Smooth muscle cell (in vitro differentiated cells): ENCODE measurements around the gene DUT. TPM values are rescaled to one million over a fixed set of nuclear protein-coding genes. Genes with fewer than 3 reads are reported as not detected.

Experiments used
- DNase-seq: peaks from one replicate; lab custom pipeline; 2025; ENCODE audit not compliant: unreplicated experiment; lab: John Stamatoyannopoulos, UW
- H2AFZ ChIP-seq: fragments of 200-600 bp; sonication (generic); 2 replicates; pipeline ENCODE4 v1.6.0; 2016; ENCODE audit warnings: antibody characterized with exemption, low read depth, mild to moderate bottlenecking
- H3F3A ChIP-seq: fragments of 200-600 bp; sonication (generic); 2 replicates; pipeline ENCODE4 v1.6.0; 2017; ENCODE audit warnings: antibody characterized with exemption, low read depth
- H3K27ac ChIP-seq: fragments of 200-600 bp; sonication (generic); 2 replicates; pipeline ENCODE4 v1.5.1; 2016; ENCODE audit warnings: low read depth, mild to moderate bottlenecking
- H3K27me3 ChIP-seq: fragments of 200-600 bp; sonication (generic); 2 replicates; pipeline ENCODE4 v1.6.1; 2016; ENCODE audit warnings: low read depth, mild to moderate bottlenecking
- H3K36me3 ChIP-seq: fragments of 200-600 bp; sonication (generic); 2 replicates; pipeline ENCODE4 v1.5.1; 2016; ENCODE audit warnings: low read depth
- H3K4me1 ChIP-seq: fragments of 200-600 bp; sonication (generic); 2 replicates; pipeline ENCODE4 v1.5.1; 2016; ENCODE audit warnings: low read depth
- H3K4me2 ChIP-seq: fragments of 200-600 bp; sonication (generic); 2 replicates; pipeline ENCODE4 v1.6.0; 2016; ENCODE audit warnings: mild to moderate bottlenecking
- H3K4me3 ChIP-seq: fragments of 200-600 bp; sonication (generic); 2 replicates; pipeline ENCODE4 v1.5.1; 2016; ENCODE audit warnings: mild to moderate bottlenecking
- H3K79me2 ChIP-seq: fragments of 200-600 bp; sonication (generic); 2 replicates; pipeline ENCODE4 v1.6.0; 2016; ENCODE audit warnings: low read depth, mild to moderate bottlenecking
- H3K9ac ChIP-seq: fragments of 200-600 bp; sonication (generic); 2 replicates; pipeline ENCODE4 v1.6.0; 2016; ENCODE audit warnings: low read depth
- H3K9me3 ChIP-seq: fragments of 200-600 bp; sonication (generic); replicated peaks from 2 replicates; pipeline ENCODE4 v1.5.1; 2016; ENCODE audit warnings: low read depth
- H4K20me1 ChIP-seq: fragments of 200-600 bp; sonication (generic); 2 replicates; pipeline ENCODE4 v1.6.0; 2016; ENCODE audit warnings: low read depth
- WGBS: methylation state at CpG from one replicate; pipeline ENCODE4 v1.1.7; 2016; ENCODE audit warnings: low lambda C conversion rate; 5-methylcytosine and 5-hydroxymethylcytosine counted together
- polyA plus RNA-seq: library from polyadenylated mRNA; unstranded; fragments of >200 nt; fragmentation: Nextera tagmentation; extraction: Ambion mirVana; gene quantifications from 2 replicates; pipeline ENCODE4 v1.2.1, GENCODE V29; 2016
- total RNA-seq: library from RNA; depleted of rRNA; stranded (reverse); fragments of >200 nt; gene quantifications from 2 replicates; pipeline ENCODE4 v1.2.3, GENCODE V29; 2014
- TF ChIP-seq, protein P1 (sequence below): fragments of 200-600 bp; sonication (generic); IDR thresholded peaks from 2 replicates; pipeline ENCODE4 v1.5.1; 2017; ENCODE audit warnings: borderline replicate concordance, mild to moderate bottlenecking, antibody characterized with exemption; ENCODE audit not compliant: insufficient read depth, poor library complexity, severe bottlenecking

Gene DUT
- total and polyA plus RNA-seq, 2 experiments from 2014 or later: 80.4 to 116 TPM

DNA sequence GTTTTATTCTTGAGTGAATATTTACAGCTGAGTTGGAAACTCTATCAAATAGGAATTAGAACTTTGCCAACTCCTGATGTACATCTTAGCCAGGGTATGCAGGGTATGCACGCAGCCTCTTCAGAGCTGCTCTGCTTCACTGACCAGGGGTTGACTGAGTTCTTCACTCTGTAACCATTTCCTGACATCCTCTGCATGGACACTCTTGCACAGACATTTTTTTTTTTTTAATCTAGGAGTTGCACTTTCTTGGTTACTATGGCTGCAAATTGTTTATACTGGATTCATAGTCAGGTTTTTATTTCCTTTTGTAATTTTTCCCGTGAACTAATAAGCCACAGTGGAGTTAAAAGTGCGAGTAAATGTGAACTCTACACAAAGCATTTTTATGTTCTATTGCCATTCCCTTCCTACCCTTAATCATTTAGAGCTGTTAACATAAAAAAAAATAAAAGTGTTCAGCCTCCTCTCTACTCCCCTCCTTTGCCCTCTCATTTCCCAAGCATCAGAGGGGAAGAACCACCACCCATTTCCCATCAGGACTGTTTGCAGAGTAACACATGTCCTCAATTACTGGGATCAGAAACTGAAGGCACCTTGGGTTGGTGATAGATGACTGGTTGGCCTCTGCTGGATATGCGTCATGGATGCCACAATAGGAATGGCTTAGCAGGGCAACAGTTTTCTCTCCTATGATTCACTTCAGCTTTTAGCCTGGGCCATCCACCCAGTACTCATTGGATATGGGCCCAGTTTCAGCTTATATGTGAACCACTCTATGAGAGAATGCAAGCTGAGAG, 54.0 kb downstream of the DUT start:
- Histone ChIP-seq H3K4me2 (no peak overlapping the region), H3K27me3 (no peaks in the 10 kb centered on the region), H4K20me1 (no peaks in the 10 kb centered on the region), H2AFZ (no peak overlapping the region), H3K4me3 (no peak overlapping the region), H3K27ac (no peak overlapping the region), H3K9me3 (no peaks in the 10 kb centered on the region), H3K79me2 (no peaks in the 10 kb centered on the region), H3K4me1 (no peaks in the 10 kb centered on the region), H3K9ac (no peak overlapping the region), H3K36me3 (no peaks in the 10 kb centered on the region), H3F3A (no peaks in the 10 kb centered on the region)
- no peak for DNase-seq
- 95% methylated on average over 4 of the region's 4 CpGs for WGBS
- TF ChIP-seq, protein P1, sequence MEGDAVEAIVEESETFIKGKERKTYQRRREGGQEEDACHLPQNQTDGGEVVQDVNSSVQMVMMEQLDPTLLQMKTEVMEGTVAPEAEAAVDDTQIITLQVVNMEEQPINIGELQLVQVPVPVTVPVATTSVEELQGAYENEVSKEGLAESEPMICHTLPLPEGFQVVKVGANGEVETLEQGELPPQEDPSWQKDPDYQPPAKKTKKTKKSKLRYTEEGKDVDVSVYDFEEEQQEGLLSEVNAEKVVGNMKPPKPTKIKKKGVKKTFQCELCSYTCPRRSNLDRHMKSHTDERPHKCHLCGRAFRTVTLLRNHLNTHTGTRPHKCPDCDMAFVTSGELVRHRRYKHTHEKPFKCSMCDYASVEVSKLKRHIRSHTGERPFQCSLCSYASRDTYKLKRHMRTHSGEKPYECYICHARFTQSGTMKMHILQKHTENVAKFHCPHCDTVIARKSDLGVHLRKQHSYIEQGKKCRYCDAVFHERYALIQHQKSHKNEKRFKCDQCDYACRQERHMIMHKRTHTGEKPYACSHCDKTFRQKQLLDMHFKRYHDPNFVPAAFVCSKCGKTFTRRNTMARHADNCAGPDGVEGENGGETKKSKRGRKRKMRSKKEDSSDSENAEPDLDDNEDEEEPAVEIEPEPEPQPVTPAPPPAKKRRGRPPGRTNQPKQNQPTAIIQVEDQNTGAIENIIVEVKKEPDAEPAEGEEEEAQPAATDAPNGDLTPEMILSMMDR: no peak

- no peak for DNase-seq
- no peaks in the 10 kb centered on the region for H3K36me3 ChIP-seq
- no peaks in the 10 kb centered on the region for H3K4me1 ChIP-seq
- 94% methylated on average over 4 of the region's 4 CpGs for WGBS
- H3K79me2 ChIP-seq: no peaks in the 10 kb centered on the region
- no peak overlapping the region for H2AFZ ChIP-seq
- no peak overlapping the region for H3K4me2 ChIP-seq
- H4K20me1 ChIP-seq: no peaks in the 10 kb centered on the region
- no peak overlapping the region for H3K4me3 ChIP-seq
- no peaks in the 10 kb centered on the region for H3K27me3 ChIP-seq
- no peaks in the 10 kb centered on the region for H3K9me3 ChIP-seq
- no peak overlapping the region for H3K27ac ChIP-seq
- TF ChIP-seq, protein P1: no peak
- H3K9ac ChIP-seq: no peak overlapping the region
- no peaks in the 10 kb centered on the region for H3F3A ChIP-seq
Measured at GRCh38 chr15:48388016-48388851, 57.0 kb downstream of the DUT start.

DNA sequence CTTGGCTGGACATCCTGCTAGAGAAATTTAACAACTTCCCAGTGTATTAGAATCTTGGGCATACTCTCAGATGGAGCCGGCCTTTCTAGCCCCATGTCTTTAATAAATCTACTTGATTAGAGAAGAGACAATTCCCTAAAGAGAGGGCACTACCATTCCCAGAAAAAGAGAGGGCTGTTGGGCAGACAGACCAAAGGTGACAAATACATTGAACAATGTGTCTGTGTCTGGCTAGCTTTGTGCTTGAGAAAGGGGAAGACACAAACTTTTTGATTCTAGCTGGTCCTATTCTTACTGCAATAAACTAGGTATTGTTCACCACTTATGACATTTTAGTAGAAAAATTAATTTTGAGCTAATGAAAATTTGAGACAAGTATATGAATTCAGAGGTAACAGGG, 57.7 kb downstream of the DUT start:
- 92% methylated on average over 1 of the region's 1 CpG for WGBS
- H3K79me2 ChIP-seq: no peaks in the 10 kb centered on the region
- H3K27me3 ChIP-seq: no peaks in the 10 kb centered on the region
- H3K27ac ChIP-seq: no peak overlapping the region
- H4K20me1 ChIP-seq: no peaks in the 10 kb centered on the region
- H3K36me3 ChIP-seq: no peaks in the 10 kb centered on the region
- no peak overlapping the region for H2AFZ ChIP-seq
- no peak overlapping the region for H3K4me2 ChIP-seq
- DNase-seq: no peak
- no peaks in the 10 kb centered on the region for H3K9me3 ChIP-seq
- no peak overlapping the region for H3K4me3 ChIP-seq
- H3F3A ChIP-seq: no peaks in the 10 kb centered on the region
- TF ChIP-seq, protein P1: no peak
- H3K9ac ChIP-seq: no peak overlapping the region
- H3K4me1 ChIP-seq: no peaks in the 10 kb centered on the region
